ENCODE results near the gene FAM136A.
"Not testable (repeated sequence)": the region's sequence is repeated elsewhere in the genome, so short reads cannot be mapped to it uniquely, and the experiment has no call there.

FAM136A gene

DNA sequence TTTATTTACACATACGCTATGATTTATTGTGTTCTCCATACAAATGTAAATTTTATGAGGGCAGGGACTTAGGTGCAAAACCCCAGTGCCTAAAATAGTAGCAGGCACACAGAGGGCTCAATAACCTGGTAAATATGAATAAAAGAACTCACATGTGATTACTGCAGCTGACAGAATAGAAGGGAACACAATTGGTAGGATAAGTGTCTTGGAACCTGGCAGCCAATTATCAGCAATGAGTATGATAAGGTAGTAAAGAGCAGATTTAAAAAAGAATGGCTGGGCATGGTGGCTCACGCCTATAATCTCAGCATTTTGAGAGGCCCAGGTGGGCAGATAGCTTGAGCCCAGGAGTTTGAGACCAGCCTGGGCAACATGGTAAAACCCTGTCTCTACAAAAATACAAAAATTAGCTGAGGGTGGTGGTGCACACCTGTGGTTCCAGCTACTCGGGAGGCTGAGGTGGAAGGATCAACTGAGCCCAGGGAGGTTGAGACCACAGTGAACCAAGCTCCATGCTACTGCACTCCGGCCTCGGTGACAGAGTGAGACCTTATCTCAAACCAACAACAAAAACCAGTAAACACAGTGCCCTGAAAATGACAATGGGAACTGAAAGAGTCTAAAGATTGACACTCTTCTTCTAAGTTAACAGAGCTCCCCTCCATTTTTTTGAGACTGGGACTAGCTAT lies 18.2 kb downstream of the FAM136A start:
- no peak for DNase-seq

GRCh38 chr2:70282439-70282838 lies 19.4 kb downstream of the FAM136A start:
- DNase-seq, result no peak

DNA sequence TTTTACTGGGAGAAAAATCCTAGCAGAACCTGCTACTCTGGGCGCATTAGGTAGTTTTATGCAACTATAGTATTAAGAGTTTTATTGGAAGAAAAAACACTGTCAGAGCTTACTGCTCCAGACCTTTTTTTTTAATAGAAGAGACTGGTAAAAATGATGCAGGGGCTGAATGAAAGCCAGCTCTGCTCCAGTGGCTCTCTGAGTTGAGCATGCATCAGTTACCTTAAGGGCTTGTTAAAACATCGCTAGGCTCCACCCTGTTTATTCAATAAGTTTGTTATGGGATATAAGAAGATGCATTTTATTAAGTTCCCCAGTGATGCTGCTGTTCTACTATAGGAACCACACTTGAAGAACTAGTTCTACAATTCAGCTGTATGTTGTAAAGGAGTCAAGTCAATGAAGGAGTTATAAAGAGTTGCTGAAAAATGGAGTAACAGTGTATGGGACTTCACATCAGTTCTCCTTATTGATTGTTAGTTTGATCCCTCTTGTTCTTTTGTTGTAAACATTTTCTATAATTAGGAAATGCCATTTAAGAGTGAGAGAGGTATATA lies 21.5 kb downstream of the FAM136A start:
- no peak for DNase-seq

GRCh38 chr2:70270323-70270722 lies 31.5 kb downstream of the FAM136A start:
- DNase-seq, result peak in 1 of 2 experiments; percentile 24

DNA sequence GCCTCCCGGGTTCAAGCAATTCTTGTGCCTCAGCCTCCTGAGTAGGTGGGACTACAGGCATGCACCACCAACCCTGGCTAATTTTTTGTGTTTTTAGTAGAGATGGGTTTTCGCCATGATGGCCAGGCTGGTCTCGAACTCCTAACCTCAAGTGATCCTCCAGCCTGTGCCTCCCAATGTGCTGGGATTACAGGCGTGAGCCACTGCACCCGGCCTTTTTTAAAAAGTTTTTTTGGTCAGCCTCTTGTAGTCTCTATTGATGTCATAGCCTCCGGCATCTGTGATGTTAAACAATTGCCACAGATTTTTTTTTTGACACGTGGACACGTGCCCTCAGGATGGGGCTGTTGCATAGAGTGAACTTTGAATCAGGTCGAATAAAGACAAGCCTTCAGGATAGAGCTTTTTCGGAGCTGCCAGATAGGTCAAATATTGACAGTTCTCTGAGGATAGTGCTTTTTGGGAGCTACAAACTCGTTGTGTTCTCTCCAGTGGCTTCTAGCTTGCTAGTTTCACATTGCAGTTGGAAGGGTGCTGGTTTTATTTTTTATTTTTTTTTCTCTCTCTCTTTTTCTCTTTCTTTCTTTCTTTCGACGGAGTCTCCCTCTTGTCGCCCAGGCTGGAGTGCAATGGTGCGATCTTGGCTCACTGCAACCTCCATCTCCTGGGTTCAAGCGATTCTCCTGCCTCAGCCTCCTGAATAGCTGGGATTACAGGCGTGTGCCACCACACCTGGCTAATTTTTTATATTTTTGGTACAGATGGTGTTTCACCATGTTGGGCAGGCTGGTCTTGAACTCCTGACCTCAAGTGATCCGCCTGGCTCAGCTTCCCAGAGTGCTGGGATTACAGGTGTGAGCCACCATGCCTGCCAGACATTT lies 32.2 kb downstream of the FAM136A start:
- DNase-seq, result not testable (repeated sequence)

DNA sequence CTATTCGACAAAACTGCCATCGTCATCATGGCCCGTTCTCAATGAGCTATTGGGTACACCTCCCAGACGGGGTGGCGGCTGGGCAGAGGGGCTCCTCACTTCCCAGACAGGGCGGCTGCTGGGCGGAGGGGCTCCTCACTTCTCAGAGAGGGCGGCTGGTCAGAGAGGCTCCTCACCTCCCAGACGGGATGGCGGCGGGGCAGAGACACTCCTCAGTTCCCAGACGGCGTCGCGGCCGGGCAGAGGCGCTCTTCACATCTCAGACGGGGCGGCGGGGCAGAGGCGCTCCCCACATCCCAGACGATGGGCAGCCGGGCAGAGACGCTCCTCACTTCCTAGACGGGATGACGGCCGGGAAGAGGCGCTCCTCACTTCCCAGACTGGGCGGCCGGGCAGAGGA lies 34.9 kb downstream of the FAM136A start:
- DNase-seq, result not testable (repeated sequence)

GRCh38 chr2:70261501-70261900 lies 40.4 kb downstream of the FAM136A start:
- no peak for DNase-seq

DNA sequence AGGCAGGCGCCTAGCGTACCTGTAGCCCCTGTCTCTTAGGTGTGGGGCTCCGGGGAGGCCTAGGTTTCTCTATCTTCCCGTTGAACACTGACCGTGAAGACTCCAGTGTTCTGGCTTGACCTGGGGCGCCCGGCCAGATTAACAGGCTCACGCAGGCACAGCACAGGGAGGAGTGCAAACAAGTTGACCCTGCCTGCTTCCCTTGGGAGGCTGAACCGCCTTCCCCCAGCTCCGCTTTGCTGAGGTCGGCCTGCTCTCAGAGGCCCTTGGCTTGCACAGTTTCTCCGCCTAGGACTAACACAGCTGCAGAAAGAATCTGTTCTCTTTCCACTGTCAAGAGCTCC lies 43.4 kb downstream of the FAM136A start:
- DNase-seq, result peak in 1 of 2 experiments; percentile 20

DNA sequence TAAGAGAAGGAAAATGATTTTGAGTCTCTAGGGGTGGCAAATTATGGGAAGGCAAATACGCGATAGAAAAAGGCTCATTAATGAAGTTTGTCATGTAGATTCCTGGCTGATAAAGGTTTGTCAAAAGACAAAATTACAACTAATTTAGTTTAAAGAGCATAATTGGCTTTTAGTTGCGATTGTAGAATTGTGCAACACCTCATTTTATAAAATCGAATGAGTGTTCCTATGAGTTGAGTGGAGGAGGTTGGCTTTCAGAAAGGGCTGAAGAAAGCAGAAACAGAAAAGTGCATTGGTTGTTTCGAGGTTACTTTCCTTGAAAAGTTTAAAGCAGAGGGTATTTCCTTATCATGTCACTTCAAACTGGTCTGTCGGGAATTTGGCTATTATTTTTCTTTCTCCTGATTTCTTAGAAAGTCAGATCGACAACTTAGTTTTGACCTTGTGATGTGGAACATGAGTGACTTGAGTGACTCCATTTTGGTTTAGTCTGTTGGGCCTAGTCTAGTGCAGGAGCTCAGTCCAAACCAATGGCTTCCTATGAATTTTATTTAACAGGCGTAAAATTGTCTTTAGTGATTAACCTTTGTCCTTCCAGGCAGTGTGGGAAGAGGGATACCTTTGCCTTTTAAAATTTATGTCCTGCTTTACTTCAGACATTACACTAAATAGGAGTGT lies 46.1 kb downstream of the FAM136A start:
- no peak for DNase-seq

DNA sequence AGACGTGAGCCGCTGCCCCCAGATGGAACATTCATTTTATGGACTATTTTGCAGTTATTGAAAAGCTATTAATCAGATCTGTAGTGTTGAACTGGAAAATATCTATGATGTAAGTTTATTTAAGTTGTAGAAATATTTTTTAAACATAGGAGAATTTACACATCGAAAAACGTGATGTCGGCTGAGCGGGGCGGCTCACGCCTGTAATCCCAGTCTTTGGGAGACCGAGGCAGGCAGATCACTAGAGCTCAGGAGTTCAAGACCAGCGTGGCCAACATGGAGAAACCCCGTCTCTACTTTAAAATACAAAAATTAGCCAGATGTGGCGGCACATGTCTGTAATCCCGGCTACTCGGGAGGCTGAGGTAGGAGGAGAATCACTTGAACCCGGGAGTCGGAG lies 51.4 kb downstream of the FAM136A start:
- DNase-seq, result no peak

GRCh38 chr2:70248181-70248847 lies 53.6 kb downstream of the FAM136A start, which contains the start of gene TIA1:
Gene TIA1, minus strand, starts transcription at chr2:70248628. Its CDS starts 198 bp downstream, at chr2:70248430.
- peak; percentile 97 to 99 for DNase-seq

DNA sequence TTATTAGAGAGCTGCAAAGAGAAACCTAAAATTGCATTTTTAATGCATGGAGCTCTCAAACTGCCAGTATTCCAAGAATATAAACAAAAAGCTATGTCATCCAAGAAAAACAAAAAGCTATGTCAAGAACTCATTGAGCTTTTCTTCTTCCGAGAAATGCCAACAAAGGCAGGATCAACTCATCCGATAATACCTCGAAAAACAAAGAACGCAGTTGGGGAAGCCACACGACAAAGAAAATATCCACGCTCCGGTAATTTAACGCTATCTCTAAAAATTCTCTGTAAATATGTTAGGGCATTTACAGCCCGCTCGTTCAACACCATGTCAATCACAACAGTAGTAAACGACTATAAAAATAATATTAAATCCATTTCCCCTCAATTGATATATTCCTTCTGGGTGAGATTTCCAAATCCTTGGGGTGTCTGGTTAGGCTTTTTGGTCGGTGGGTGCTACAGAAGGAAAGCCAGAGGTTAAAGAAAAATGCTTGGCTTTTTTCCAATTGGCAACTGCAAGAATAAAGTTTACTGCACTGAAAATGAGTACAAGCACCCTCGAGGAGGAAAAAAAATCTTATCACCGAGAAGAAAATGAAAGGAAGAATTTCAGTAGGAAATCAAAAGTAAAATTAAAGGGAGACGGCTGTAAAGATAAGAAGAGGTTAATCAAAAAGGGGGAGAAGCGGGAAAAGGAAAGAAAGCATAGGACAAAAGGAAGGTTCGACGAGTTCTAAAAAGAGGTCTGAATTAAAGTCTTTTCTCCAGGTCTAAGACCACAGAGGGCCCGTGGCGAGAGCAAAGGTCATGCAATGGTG lies 54.3 kb downstream of the FAM136A start:
- DNase-seq, result no peak

Data from NCI-H526 (cell line).